ENCODE measurements around the gene TNFSF9. TPM values are rescaled to one million over a fixed set of nuclear protein-coding genes. Genes with fewer than 3 reads are reported as not detected.
"Not testable (repeated sequence)": the region's sequence is repeated elsewhere in the genome, so short reads cannot be mapped to it uniquely, and the experiment has no call there.

The TNFSF9 gene
- total RNA-seq, 2 experiments from 2014 or later, result 1.5 to 1.7 TPM

DNA sequence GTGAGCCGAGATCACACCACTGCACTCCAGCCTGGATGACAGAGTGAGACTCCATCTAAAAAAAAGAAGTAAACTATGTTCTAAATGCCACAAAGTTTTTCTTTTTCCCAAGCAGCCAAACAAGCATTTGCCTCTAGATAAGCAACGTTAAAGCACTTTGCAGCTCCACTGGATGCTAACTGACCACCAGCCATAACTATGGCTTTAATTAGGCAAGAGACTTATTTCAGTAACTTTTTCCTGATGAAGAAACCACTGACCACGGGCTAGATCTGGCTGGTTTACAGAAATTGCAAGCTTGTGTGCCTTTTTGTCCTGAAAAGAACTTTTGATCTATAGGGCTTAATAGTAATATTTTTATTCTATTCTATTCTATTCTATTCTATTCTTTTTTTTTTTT lies 38.0 kb downstream of the TNFSF9 start:
- H3K36me3 Mint-ChIP-seq (ENCODE audit: low read depth), result peaks cover 2% of the 10 kb centered on the region

DNA sequence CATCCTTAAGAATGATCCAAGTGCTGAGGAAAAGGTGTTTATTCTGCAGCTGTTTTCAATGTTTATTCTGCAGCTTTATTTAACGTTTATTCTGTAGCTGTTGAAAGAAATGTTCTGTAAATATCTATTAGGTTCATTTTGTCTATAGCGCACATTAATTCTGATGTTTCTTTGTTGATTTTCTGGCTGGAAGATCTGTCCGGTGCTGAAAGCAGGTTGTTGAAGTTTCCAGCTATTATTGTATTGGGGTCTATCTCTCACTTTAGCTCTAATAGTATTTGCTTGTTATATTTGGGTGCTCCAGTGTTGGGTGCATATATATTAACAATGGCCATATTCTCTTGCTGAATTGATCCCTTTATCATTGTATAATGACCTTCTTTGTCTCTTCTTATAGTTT lies 39.9 kb downstream of the TNFSF9 start:
- H3K27me3 Mint-ChIP-seq (ENCODE audit: low read depth), result peaks cover 13% of the 10 kb centered on the region
- no peak overlapping the region for H3K4me3 Mint-ChIP-seq
- DNase-seq (no peak), ATAC-seq (no peak)
- ChIA-PET CTCF (interaction anchor here (1.0 kb wide), 2 partner anchors 19 to 63 kb away, joined by 3 read pairs; no protein-coding TSS in a partner anchor), POLR2A (no interaction called here)
- H3K4me1 Mint-ChIP-seq (ENCODE audit: low read depth), result no peaks in the 10 kb centered on the region
- no peaks in the 10 kb centered on the region for H3K36me3 Mint-ChIP-seq (ENCODE audit: low read depth)
- no peaks in the 10 kb centered on the region for H3K9me3 Mint-ChIP-seq (ENCODE audit: insufficient read depth)
- H3K27ac Mint-ChIP-seq, result no peak overlapping the region

More for the DNA sequence above, 38.0 kb downstream of the TNFSF9 start:
- Mint-ChIP-seq H3K4me3 (no peak overlapping the region), H3K9me3 (ENCODE audit: insufficient read depth) (peaks cover 10% of the 10 kb centered on the region), H3K27ac (no peak overlapping the region), H3K27me3 (ENCODE audit: low read depth) (peaks cover 21% of the 10 kb centered on the region), H3K4me1 (ENCODE audit: low read depth) (no peaks in the 10 kb centered on the region)
- CTCF ChIA-PET, result interaction anchor here (2.2 kb wide), 1 partner anchor 10 kb away, joined by 5 read pairs; no protein-coding TSS in a partner anchor
- DNase-seq (no peak), ATAC-seq (no peak)
- POLR2A ChIA-PET, result no interaction called here

DNA sequence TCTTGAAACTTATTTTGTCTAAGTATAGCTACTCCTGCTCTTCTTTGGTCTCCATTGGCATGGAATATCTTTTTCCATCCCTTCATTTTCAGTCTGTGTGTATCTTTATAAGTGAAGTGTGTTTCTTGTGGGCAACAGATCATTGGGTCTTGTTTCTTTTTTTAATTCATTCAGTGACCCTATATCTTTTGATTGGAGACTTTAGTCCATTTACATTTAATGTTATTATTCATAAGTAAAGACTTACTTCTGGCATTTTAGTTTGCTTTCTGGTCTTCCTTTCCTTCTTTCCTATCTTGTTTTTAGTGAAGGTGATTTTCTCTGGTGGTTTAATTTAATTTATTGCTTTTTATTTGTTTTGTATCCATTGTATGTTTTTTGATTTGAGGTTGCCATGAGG lies 40.3 kb downstream of the TNFSF9 start:
- H3K27me3 Mint-ChIP-seq (ENCODE audit: low read depth), result peaks cover 13% of the 10 kb centered on the region
- DNase-seq (no peak), ATAC-seq (no peak)
- H3K9me3 Mint-ChIP-seq (ENCODE audit: insufficient read depth), result no peaks in the 10 kb centered on the region
- H3K4me3 Mint-ChIP-seq, result no peak overlapping the region
- ChIA-PET POLR2A (no interaction called here), CTCF (interaction anchor here (1.0 kb wide), 2 partner anchors 19 to 63 kb away, joined by 3 read pairs; no protein-coding TSS in a partner anchor)
- no peaks in the 10 kb centered on the region for H3K36me3 Mint-ChIP-seq (ENCODE audit: low read depth)
- H3K4me1 Mint-ChIP-seq (ENCODE audit: low read depth), result no peaks in the 10 kb centered on the region
- no peak overlapping the region for H3K27ac Mint-ChIP-seq

DNA sequence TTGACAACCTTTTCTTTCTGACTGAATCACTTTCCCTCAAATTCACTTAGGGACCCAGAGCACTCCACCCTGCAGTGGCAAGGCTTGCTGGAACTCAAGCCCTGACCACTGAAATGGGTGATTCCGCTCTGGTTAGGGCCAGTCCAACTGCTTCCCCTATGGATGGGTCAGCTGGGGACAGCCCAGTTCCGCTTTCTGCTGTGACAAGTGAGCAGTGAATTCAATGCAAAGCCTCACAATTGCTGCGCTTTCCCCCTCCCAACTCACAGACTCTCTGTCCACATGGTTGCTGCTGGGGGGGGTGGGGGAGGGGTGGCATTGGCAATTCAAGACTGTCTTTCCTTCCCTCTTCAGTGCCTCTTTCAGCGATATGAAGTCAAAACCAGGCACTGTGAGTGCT lies 41.4 kb downstream of the TNFSF9 start:
- ChIA-PET CTCF (no interaction called here), POLR2A (interaction anchor here (0.6 kb wide), 1 partner anchor 1049 kb away, joined by 4 read pairs; no protein-coding TSS in a partner anchor)
- DNase-seq (no peak), ATAC-seq (no peak)
- Mint-ChIP-seq H3K36me3 (ENCODE audit: low read depth) (no peaks in the 10 kb centered on the region), H3K4me3 (no peak overlapping the region), H3K27ac (no peak overlapping the region), H3K27me3 (ENCODE audit: low read depth) (peaks cover 13% of the 10 kb centered on the region), H3K4me1 (ENCODE audit: low read depth) (no peaks in the 10 kb centered on the region), H3K9me3 (ENCODE audit: insufficient read depth) (no peaks in the 10 kb centered on the region)

DNA sequence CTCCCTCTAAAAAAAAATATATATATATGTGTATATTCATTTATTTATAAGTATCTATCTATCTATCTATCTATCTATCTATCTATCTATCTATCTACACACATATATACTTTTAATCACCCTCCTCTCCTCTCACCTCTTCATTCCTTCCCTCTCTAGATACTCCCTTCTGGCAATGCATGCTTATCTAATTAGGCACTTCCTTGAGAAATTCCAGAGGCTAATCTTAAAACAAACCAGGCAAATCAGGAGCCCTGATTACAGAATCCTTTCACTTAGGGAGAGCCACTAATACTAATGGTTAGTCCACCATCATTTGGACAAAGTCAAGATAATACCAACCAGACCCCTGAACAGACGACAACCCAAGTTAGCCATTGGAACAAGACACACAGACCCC lies 42.5 kb downstream of the TNFSF9 start:
- ChIA-PET POLR2A (interaction anchor here (0.6 kb wide), 1 partner anchor 18 kb away, joined by 3 read pairs; no protein-coding TSS in a partner anchor), CTCF (no interaction called here)
- ATAC-seq (no peak), DNase-seq (no peak)
- H3K9me3 Mint-ChIP-seq (ENCODE audit: insufficient read depth), result no peaks in the 10 kb centered on the region
- no peak overlapping the region for H3K4me3 Mint-ChIP-seq
- peaks cover 4% of the 10 kb centered on the region for H3K4me1 Mint-ChIP-seq (ENCODE audit: low read depth)
- no peaks in the 10 kb centered on the region for H3K36me3 Mint-ChIP-seq (ENCODE audit: low read depth)
- peaks cover 13% of the 10 kb centered on the region for H3K27me3 Mint-ChIP-seq (ENCODE audit: low read depth)
- H3K27ac Mint-ChIP-seq, result no peak overlapping the region

DNA sequence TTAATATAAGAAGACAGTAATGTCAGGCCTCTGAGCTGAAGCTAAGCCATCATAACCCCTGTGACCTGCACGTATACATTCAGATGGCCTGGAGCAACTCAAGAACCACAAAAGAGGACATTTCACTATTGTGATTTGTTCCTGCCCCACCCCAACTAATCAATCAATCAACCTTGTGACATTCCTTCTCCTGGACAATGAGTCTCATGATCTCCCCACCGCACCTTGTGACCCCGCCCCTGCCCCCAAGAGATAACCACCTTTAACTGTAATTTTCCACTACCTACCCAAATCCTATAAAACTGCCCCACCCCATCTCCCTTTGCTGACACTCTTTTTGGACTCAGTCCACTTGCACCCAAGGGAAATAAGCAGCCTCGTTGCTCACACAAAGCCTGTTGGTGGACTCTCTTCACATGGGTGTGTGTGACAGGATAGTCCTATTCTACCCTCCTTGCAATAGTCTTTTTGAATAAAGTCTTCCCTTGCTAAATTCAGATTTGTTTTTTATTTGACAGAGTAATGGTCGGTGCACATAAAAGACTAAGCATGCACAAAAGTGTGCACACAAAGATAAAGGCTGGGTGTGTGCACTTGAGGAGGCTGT lies 46.1 kb downstream of the TNFSF9 start:
- DNase-seq (no peak), ATAC-seq (no peak)
- ChIA-PET POLR2A (interaction anchor here (0.6 to 1.4 kb wide), 7 partner anchors 11 to 508 kb away, joined by 3 to 16 read pairs (median 3); partner anchors contain the start of gene TNFSF14), CTCF (interaction anchor here (1.0 to 1.4 kb wide), 2 partner anchors 55 to 286 kb away, joined by 3 to 4 read pairs; no protein-coding TSS in a partner anchor)
- Mint-ChIP-seq H3K9me3 (ENCODE audit: insufficient read depth) (no peaks in the 10 kb centered on the region), H3K27ac (no peak overlapping the region), H3K27me3 (ENCODE audit: low read depth) (peaks cover 5% of the 10 kb centered on the region), H3K36me3 (ENCODE audit: low read depth) (no peaks in the 10 kb centered on the region), H3K4me3 (no peak overlapping the region), H3K4me1 (ENCODE audit: low read depth) (peaks cover 10% of the 10 kb centered on the region)

DNA sequence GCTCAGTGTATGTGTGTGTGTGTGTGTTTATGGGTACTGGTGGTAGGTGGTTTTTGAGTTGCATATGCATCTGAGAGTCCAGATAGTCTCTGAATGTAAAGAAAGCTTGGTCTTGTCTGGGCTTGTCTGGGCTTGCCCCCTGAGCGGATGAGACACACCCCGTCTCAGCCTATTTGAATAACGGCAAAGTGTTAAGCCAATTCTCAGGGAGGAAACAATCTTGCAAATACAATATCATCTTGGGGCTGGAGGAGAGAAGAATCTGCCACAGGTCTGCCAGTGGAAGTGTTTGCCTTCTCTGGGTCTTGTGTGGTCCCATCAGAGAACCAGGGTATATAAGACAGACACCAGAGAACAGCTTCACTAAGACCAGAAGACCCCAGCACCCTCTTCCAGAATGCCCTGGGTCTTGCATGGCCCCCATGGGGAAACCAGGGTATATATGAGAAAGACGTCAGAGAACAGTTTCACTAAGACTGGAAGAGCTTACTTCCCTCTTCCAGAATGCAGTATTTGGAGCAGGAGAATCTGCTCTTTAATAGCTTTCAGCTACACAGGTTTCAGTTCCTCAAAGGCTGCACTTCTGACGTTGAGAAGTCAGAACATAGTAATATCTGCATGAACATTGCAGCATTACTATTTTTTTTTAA lies 46.8 kb downstream of the TNFSF9 start:
- peaks cover 3% of the 10 kb centered on the region for H3K27me3 Mint-ChIP-seq (ENCODE audit: low read depth)
- H3K27ac Mint-ChIP-seq, result no peak overlapping the region
- H3K9me3 Mint-ChIP-seq (ENCODE audit: insufficient read depth), result no peaks in the 10 kb centered on the region
- H3K4me1 Mint-ChIP-seq (ENCODE audit: low read depth), result peaks cover 10% of the 10 kb centered on the region
- CTCF ChIA-PET, result interaction anchor here (1.0 to 1.4 kb wide), 2 partner anchors 54 to 285 kb away, joined by 3 to 4 read pairs; no protein-coding TSS in a partner anchor
- POLR2A ChIA-PET, result interaction anchor here (0.6 to 1.4 kb wide), 8 partner anchors 9 to 507 kb away, joined by 3 to 16 read pairs (median 3); partner anchors contain the start of gene TNFSF14
- DNase-seq, result peak; percentile 56
- H3K36me3 Mint-ChIP-seq (ENCODE audit: low read depth), result no peaks in the 10 kb centered on the region
- no peak overlapping the region for H3K4me3 Mint-ChIP-seq
- peak; percentile 86 for ATAC-seq

DNA sequence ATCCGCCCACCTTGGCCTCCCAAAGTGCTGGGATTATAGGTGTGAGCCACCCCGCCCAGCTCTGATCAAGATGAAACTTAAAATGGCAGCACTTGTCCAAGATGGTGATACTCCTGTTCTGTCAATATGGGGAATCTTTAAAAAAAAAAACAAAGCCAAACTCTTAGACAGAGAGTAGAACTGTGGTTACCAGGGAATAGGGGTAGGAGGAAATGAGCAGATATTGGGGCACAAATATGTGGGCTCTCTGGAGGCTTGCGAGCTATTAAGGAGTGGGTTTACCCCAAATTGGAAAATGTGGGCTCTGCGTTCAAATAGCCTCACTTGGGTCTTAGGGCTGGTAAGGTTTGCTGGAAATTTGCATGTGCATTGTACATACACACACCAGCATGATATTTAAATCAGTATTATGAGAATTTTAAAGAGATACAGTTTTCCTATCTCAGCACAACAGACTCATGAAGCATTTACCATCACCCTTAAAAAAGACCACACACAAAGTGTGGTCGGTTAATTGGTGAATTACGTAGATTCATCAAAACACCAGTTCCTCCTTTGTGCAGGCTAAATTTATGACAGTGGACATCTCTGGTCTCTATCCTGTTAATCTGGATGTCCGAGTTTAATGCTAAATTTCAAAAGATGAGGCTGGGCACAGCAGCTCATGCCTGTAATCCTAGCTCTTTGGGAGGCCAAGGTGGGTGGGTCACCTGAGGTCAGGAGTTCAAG lies 48.8 kb downstream of the TNFSF9 start:
- H3K9me3 Mint-ChIP-seq (ENCODE audit: insufficient read depth), result no peaks in the 10 kb centered on the region

DNA sequence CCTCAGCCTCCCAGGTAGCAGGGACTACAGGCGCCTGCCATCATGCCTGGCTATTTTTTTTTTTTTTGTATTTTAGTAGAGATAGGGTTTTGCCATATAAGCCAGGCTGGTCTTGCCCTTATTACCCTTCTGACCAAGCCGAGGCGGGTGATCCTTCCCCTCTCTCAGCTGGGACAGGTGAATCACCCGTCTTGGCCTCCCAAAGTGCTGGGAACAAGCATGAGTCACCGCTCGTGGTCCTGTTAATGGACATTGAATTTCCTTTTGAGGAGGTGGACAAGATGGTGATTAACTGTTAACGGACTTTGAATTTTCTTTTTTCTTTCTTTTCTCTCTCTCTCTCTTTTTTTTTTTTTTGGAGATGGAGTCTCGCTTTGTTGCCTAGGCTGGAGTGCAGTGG lies 49.5 kb downstream of the TNFSF9 start:
- H3K9me3 Mint-ChIP-seq (ENCODE audit: insufficient read depth), result no peaks in the 10 kb centered on the region
- no peak overlapping the region for H3K4me3 Mint-ChIP-seq
- peaks cover 3% of the 10 kb centered on the region for H3K36me3 Mint-ChIP-seq (ENCODE audit: low read depth)
- no peak for DNase-seq
- peaks cover 10% of the 10 kb centered on the region for H3K4me1 Mint-ChIP-seq (ENCODE audit: low read depth)
- no peak overlapping the region for H3K27ac Mint-ChIP-seq
- ATAC-seq, result no peak
- peaks cover 3% of the 10 kb centered on the region for H3K27me3 Mint-ChIP-seq (ENCODE audit: low read depth)
- CTCF ChIA-PET, result no interaction called here
- POLR2A ChIA-PET, result no interaction called here

More for the DNA sequence above, 48.8 kb downstream of the TNFSF9 start:
- H3K36me3 Mint-ChIP-seq (ENCODE audit: low read depth), result peaks cover 3% of the 10 kb centered on the region
- no peak overlapping the region for H3K27ac Mint-ChIP-seq
- H3K27me3 Mint-ChIP-seq (ENCODE audit: low read depth), result peaks cover 3% of the 10 kb centered on the region
- peaks cover 10% of the 10 kb centered on the region for H3K4me1 Mint-ChIP-seq (ENCODE audit: low read depth)
- POLR2A ChIA-PET, result no interaction called here
- DNase-seq (no peak), ATAC-seq (no peak)
- H3K4me3 Mint-ChIP-seq, result no peak overlapping the region
- CTCF ChIA-PET, result no interaction called here

DNA sequence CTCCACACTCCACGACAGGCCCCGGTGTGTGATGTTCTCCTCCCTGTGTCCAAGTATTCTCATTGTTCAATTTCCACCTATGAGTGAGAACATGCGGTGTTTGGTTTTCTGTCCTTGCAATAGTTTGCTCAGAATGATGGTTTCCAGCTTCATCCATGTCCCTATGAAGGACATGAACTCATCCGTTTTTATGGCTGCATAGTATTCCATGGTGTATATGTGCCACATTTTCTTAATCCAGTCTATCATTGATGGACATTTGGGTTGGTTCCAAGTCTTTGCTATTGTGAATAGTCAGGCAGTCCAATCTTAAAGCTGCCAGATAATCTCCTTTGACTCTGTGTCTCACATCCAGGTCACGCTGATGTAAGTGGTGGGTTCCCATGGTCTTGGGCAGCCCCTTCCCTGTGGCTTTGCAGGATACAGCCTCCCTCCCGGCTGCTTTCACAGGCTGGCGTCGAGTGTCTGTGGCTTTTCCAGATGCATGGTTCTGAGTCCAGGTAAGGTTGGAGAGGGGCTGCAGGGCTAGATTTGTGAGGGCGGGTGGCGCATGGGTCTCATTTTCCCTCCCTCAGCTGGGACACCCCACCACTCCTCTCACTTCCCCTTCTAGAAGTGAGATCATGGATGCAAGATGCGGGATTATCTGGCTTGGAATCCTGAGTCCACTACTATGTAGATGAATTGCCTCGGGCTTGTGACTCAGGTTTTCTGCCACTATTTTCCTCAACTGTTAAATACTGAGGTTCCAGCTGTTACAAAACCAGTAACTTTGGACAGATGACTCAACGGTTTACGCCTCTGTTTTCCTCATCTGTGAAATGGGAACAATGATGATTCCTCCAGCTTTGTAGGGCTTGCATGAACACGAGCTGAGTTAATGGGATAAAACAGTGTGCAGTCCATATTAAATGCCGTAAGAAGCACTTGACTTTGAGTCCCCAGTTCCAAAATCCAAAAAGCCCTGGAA lies 52.0 kb downstream of the TNFSF9 start:
- not testable (repeated sequence) for H3K9me3 Mint-ChIP-seq (ENCODE audit: insufficient read depth); ATAC-seq; H3K4me3 Mint-ChIP-seq; DNase-seq; H3K36me3 Mint-ChIP-seq (ENCODE audit: low read depth)
- ChIA-PET POLR2A (interaction anchor here (0.7 kb wide), 1 partner anchor 61 kb away, joined by 3 read pairs; no protein-coding TSS in a partner anchor), CTCF (interaction anchor here (1.1 kb wide), 1 partner anchor 24 kb away, joined by 3 read pairs; no protein-coding TSS in a partner anchor)
- H3K27ac Mint-ChIP-seq, result peak overlapping the region; percentile 18
- peaks cover 26% of the 10 kb centered on the region for H3K4me1 Mint-ChIP-seq (ENCODE audit: low read depth)
- peaks cover 12% of the 10 kb centered on the region for H3K27me3 Mint-ChIP-seq (ENCODE audit: low read depth)
